MM.1S (cell line): ENCODE results near the gene PLAC8L1.

Experiments
- DNase-seq: peaks from one replicate; pipeline ENCODE4 v3.0.0-alpha.2; 2015
- H2AFZ ChIP-seq: fragments of 300-600 bp; sonication (generic); 2 replicates; pipeline ENCODE4 v1.6.0; 2016; ENCODE audit warnings: antibody characterized with exemption, low read length
- H3F3A ChIP-seq: fragments of 300-600 bp; sonication (generic); 2 replicates; pipeline ENCODE4 v1.6.1; 2016; ENCODE audit warnings: mild to moderate bottlenecking, antibody characterized with exemption, low read length, moderate library complexity, mixed read lengths; ENCODE audit not compliant: insufficient read depth
- H3K27ac ChIP-seq: fragments of 300-600 bp; sonication (generic); 2 replicates; pipeline ENCODE4 v1.5.1; 2016; ENCODE audit warnings: mild to moderate bottlenecking, low read length
- H3K27me3 ChIP-seq: fragments of 300-600 bp; sonication (generic); replicated peaks from 2 replicates; pipeline ENCODE4 v1.6.0; 2016; ENCODE audit warnings: low read length; ENCODE audit not compliant: insufficient read depth
- H3K36me3 ChIP-seq: fragments of 300-600 bp; sonication (generic); replicated peaks from 2 replicates; pipeline ENCODE4 v1.6.1; 2016; ENCODE audit warnings: mild to moderate bottlenecking, low read length, mixed read lengths; ENCODE audit not compliant: insufficient read depth
- H3K4me1 ChIP-seq: fragments of 300-600 bp; sonication (generic); 2 replicates; pipeline ENCODE4 v1.6.1; 2016; ENCODE audit warnings: low read length, mixed read lengths
- H3K4me2 ChIP-seq: fragments of 300-600 bp; sonication (generic); 2 replicates; pipeline ENCODE4 v1.6.0; 2016; ENCODE audit warnings: low read depth, low read length
- H3K4me3 ChIP-seq: fragments of 300-600 bp; sonication (generic); 2 replicates; pipeline ENCODE4 v1.5.1; 2016; ENCODE audit warnings: low read length, mixed read lengths
- H3K79me2 ChIP-seq: fragments of 300-600 bp; sonication (generic); 2 replicates; pipeline ENCODE4 v1.6.1; 2016; ENCODE audit warnings: mixed run types, low read length, mixed read lengths
- H3K9ac ChIP-seq: fragments of 300-600 bp; sonication (generic); 2 replicates; pipeline ENCODE4 v1.6.1; 2016; ENCODE audit warnings: low read length, mixed read lengths
- H3K9me2 ChIP-seq: fragments of 300-600 bp; sonication (generic); replicated peaks from 2 replicates; pipeline ENCODE4 v1.6.1; 2016; ENCODE audit warnings: mild to moderate bottlenecking, low read length, mixed read lengths; ENCODE audit not compliant: insufficient read depth
- H3K9me3 ChIP-seq: fragments of 300-600 bp; sonication (generic); replicated peaks from 2 replicates; pipeline ENCODE4 v1.6.1; 2016; ENCODE audit warnings: mild to moderate bottlenecking, low read length, mixed read lengths; ENCODE audit not compliant: insufficient read depth
- H4K20me1 ChIP-seq: fragments of 300-600 bp; sonication (generic); 2 replicates; pipeline ENCODE4 v1.6.1; 2016; ENCODE audit warnings: mild to moderate bottlenecking, low read length, moderate library complexity, mixed read lengths; ENCODE audit not compliant: insufficient read depth
- EZH2 ChIP-seq: fragments of 300-600 bp; sonication (generic); optimal IDR thresholded peaks from 2 replicates; pipeline ENCODE3; 2017; ENCODE audit warnings: low read depth, mild to moderate bottlenecking, antibody characterized with exemption, low read length, mixed read lengths
- EZH2phosphoT487 ChIP-seq: fragments of 300-600 bp; sonication (generic); IDR thresholded peaks from 2 replicates; pipeline ENCODE4 v1.6.1; 2018; ENCODE audit warnings: antibody characterized with exemption, low read length
- TF ChIP-seq, protein P1 (sequence below): fragments of 300-600 bp; sonication (generic); IDR thresholded peaks from 2 replicates; pipeline ENCODE4 v1.5.1; 2016; ENCODE audit warnings: antibody characterized with exemption, low read length, mixed read lengths

PLAC8L1 gene

GRCh38 chr5:146081556-146081955 is 23.8 kb downstream of the PLAC8L1 start:
- H4K20me1 ChIP-seq, result no peaks in the 10 kb centered on the region
- peaks cover 29% of the 10 kb centered on the region for H3K4me1 ChIP-seq
- H2AFZ ChIP-seq, result no peak overlapping the region
- no peak overlapping the region for H3K4me2 ChIP-seq
- no peak overlapping the region for H3K9ac ChIP-seq
- no peaks in the 10 kb centered on the region for H3K27me3 ChIP-seq
- no peak overlapping the region for H3K27ac ChIP-seq
- no peak for TF ChIP-seq EZH2
- TF ChIP-seq, protein P1, sequence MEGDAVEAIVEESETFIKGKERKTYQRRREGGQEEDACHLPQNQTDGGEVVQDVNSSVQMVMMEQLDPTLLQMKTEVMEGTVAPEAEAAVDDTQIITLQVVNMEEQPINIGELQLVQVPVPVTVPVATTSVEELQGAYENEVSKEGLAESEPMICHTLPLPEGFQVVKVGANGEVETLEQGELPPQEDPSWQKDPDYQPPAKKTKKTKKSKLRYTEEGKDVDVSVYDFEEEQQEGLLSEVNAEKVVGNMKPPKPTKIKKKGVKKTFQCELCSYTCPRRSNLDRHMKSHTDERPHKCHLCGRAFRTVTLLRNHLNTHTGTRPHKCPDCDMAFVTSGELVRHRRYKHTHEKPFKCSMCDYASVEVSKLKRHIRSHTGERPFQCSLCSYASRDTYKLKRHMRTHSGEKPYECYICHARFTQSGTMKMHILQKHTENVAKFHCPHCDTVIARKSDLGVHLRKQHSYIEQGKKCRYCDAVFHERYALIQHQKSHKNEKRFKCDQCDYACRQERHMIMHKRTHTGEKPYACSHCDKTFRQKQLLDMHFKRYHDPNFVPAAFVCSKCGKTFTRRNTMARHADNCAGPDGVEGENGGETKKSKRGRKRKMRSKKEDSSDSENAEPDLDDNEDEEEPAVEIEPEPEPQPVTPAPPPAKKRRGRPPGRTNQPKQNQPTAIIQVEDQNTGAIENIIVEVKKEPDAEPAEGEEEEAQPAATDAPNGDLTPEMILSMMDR, result no peak
- no peak for TF ChIP-seq EZH2phosphoT487
- H3K9me2 ChIP-seq, result no peaks in the 10 kb centered on the region
- H3K4me3 ChIP-seq, result no peak overlapping the region
- H3K9me3 ChIP-seq, result no peaks in the 10 kb centered on the region
- no peaks in the 10 kb centered on the region for H3K36me3 ChIP-seq
- no peaks in the 10 kb centered on the region for H3K79me2 ChIP-seq
- no peak for DNase-seq
- H3F3A ChIP-seq, result no peaks in the 10 kb centered on the region

DNA sequence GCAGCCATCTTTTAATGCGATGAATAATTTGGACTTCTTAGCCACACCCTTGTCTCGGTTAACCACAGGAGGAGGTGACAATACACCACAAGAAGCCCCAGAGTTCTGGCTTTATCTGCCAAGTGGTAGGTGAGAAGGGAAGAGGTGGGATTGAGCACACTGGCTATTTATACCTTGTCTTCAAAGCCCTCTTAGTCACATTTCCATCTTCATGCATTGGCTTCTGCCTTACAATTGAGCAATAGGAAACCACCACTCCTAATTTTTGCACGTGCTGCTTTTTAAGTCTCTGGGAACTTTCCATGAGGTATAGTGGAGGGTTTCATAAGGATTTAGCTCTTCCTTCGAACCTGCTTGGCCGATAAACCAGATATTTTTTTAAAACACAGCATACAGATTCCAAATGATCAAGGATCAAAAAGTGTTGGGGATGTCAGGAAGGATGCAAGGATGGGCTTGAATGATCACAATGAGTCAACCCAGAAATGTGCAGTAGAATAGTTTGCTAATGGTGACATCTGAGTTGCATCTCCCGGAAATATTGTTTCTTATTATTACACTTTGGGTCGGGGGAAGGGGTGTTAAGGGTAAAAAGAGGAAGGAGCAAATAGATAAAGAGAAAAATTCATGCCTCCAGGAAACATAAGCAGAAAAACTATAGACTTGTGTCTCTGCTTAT is 25.5 kb downstream of the PLAC8L1 start:
- Histone ChIP-seq H3K4me3 (no peak overlapping the region), H3K9me3 (no peaks in the 10 kb centered on the region), H3K9ac (no peak overlapping the region), H2AFZ (no peak overlapping the region), H4K20me1 (no peaks in the 10 kb centered on the region), H3F3A (no peaks in the 10 kb centered on the region), H3K27me3 (no peaks in the 10 kb centered on the region), H3K4me1 (peaks cover 29% of the 10 kb centered on the region), H3K27ac (no peak overlapping the region), H3K79me2 (no peaks in the 10 kb centered on the region), H3K9me2 (no peaks in the 10 kb centered on the region), H3K4me2 (no peak overlapping the region), H3K36me3 (no peaks in the 10 kb centered on the region)
- DNase-seq, result peak; percentile 27
- TF ChIP-seq EZH2 (no peak), EZH2phosphoT487 (no peak)
- TF ChIP-seq, protein P1, result no peak

DNA sequence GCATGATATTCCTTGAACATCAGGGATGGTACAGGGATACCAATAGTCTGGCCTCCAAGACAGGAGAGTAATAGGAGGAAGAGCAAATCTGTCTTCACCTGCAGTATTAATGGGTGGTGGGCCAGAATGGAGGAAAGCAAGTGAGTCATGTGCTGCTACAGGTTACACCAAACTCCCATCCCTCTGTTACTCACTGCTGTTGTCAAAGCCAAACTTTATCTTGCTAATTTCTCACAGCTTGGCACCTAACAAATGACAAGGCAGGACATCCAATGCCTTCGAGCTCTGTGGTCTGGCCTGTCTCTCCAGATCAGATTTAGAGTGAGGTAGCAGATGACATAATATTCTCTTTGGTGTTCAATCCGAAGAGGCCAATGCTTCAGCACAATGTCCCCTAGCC is 26.8 kb downstream of the PLAC8L1 start:
- Histone ChIP-seq H3K9me3 (no peaks in the 10 kb centered on the region), H2AFZ (no peak overlapping the region), H3K4me3 (no peak overlapping the region), H4K20me1 (no peaks in the 10 kb centered on the region), H3K36me3 (no peaks in the 10 kb centered on the region), H3K9ac (no peak overlapping the region), H3K27me3 (no peaks in the 10 kb centered on the region), H3F3A (no peaks in the 10 kb centered on the region), H3K27ac (no peak overlapping the region), H3K9me2 (no peaks in the 10 kb centered on the region), H3K4me2 (no peak overlapping the region), H3K4me1 (peaks cover 28% of the 10 kb centered on the region), H3K79me2 (no peaks in the 10 kb centered on the region)
- TF ChIP-seq, protein P1, result no peak
- TF ChIP-seq EZH2phosphoT487, result no peak
- TF ChIP-seq EZH2, result no peak
- DNase-seq, result no peak
